Testis (tissue), 2 donors: Measurements from ENCODE around the gene TBC1D13.

Experiments used
- CTCF ChIP-seq, 3 experiments: fragments of 450-650 bp in 2 of 3; fragments of 200-600 bp in 1 of 3; sonication (generic) in 1 of 3; IDR thresholded peaks; one replicate each; pipeline ENCODE4 v1.5.1; 2016 to 2019; ENCODE audit warnings: antibody characterized with exemption in 3 of 3, mild to moderate bottlenecking in 2 of 3, moderate library complexity in 1 of 3
- POLR2A ChIP-seq: fragments of 450-650 bp; IDR thresholded peaks from one replicate; pipeline ENCODE4 v1.6.1; 2017; ENCODE audit warnings: antibody characterized with exemption, mild to moderate bottlenecking, moderate library complexity

GRCh38 chr9:128822407-128823042 is 35.5 kb downstream of the TBC1D13 start:
- TF ChIP-seq CTCF (IDR thresholded peaks at IDR 0.05) (no peak), POLR2A (no peak)
